Hepatocyte (in vitro differentiated cells): ENCODE data around the gene HBG1. TPM values are rescaled to one million over a fixed set of nuclear protein-coding genes. Genes with fewer than 3 reads are reported as not detected.

Experiments used
- DNase-seq: peaks from one replicate; pipeline ENCODE4 v3.0.0-alpha.2; 2016; ENCODE audit warnings: low spot score
- H2AFZ ChIP-seq: fragments of 200-600 bp; sonication (generic); 2 replicates; pipeline ENCODE4 v1.6.0; 2016; ENCODE audit warnings: antibody characterized with exemption, mild to moderate bottlenecking
- H3K27ac ChIP-seq: fragments of 200-600 bp; sonication (generic); 2 replicates; pipeline ENCODE4 v1.5.1; 2016; ENCODE audit warnings: mild to moderate bottlenecking
- H3K27me3 ChIP-seq: fragments of 200-600 bp; sonication (generic); 2 replicates; pipeline ENCODE4 v1.6.1; 2016
- H3K36me3 ChIP-seq: fragments of 200-600 bp; sonication (generic); replicated peaks from 2 replicates; pipeline ENCODE4 v1.5.1; 2016; ENCODE audit warnings: low read depth; ENCODE audit not compliant: insufficient read depth
- H3K4me1 ChIP-seq: fragments of 200-600 bp; sonication (generic); 2 replicates; pipeline ENCODE4 v1.5.1; 2016; ENCODE audit warnings: mild to moderate bottlenecking, moderate library complexity; ENCODE audit not compliant: insufficient read depth
- H3K4me2 ChIP-seq: fragments of 200-600 bp; sonication (generic); 2 replicates; pipeline ENCODE4 v1.6.0; 2016
- H3K4me3 ChIP-seq: fragments of 200-600 bp; sonication (generic); 2 replicates; pipeline ENCODE4 v1.5.1; 2016; ENCODE audit warnings: mild to moderate bottlenecking
- H3K79me2 ChIP-seq: fragments of 200-600 bp; sonication (generic); 2 replicates; pipeline ENCODE4 v1.6.0; 2017; ENCODE audit warnings: mild to moderate bottlenecking
- H3K9me2 ChIP-seq: fragments of 200-600 bp; sonication (generic); replicated peaks from 2 replicates; pipeline ENCODE4 v1.6.0; 2017; ENCODE audit warnings: mild to moderate bottlenecking; ENCODE audit not compliant: insufficient read depth
- H3K9me3 ChIP-seq: fragments of 200-600 bp; sonication (generic); 2 replicates; pipeline ENCODE4 v1.5.1; 2016; ENCODE audit warnings: low read depth, mild to moderate bottlenecking
- H4K20me1 ChIP-seq: fragments of 200-600 bp; sonication (generic); 2 replicates; pipeline ENCODE4 v1.6.0; 2016; ENCODE audit warnings: mild to moderate bottlenecking; ENCODE audit not compliant: insufficient read depth, poor library complexity, severe bottlenecking
- EZH2 ChIP-seq: fragments of 200-600 bp; sonication (generic); IDR thresholded peaks from 2 replicates; pipeline ENCODE4 v1.6.1; 2016; ENCODE audit warnings: antibody characterized with exemption, mild to moderate bottlenecking, borderline replicate concordance
- EZH2phosphoT487 ChIP-seq: fragments of 200-600 bp; sonication (generic); IDR thresholded peaks from one replicate; pipeline ENCODE4 v1.6.1; 2018; ENCODE audit warnings: antibody characterized with exemption, mild to moderate bottlenecking, low read depth, moderate library complexity; ENCODE audit not compliant: unreplicated experiment, severe bottlenecking
- WGBS: methylation state at CpG from one replicate; pipeline ENCODE4 v1.1.6; 2016; ENCODE audit warnings: low lambda C conversion rate; ENCODE audit errors: missing lambda C conversion rate; 5-methylcytosine and 5-hydroxymethylcytosine counted together
- polyA plus RNA-seq: library from polyadenylated mRNA; unstranded; fragments of >200 nt; fragmentation: Nextera tagmentation; extraction: Ambion mirVana; gene quantifications from 2 replicates; pipeline ENCODE4 v1.2.1, GENCODE V29; 2016
- total RNA-seq: library from RNA; depleted of rRNA; stranded (reverse); fragments of >200 nt; gene quantifications from 2 replicates; pipeline ENCODE4 v1.2.3, GENCODE V29; 2014
- TF ChIP-seq, protein P1 (sequence below): fragments of 200-600 bp; sonication (generic); IDR thresholded peaks from 2 replicates; pipeline ENCODE4 v1.5.1; 2016; ENCODE audit warnings: antibody characterized with exemption, mild to moderate bottlenecking; ENCODE audit not compliant: poor library complexity

Gene HBG1
- total and polyA plus RNA-seq, 2 experiments from 2014 or later: not detected

GRCh38 chr11:5232821-5233220 lies 16.8 kb downstream of the HBG1 start:
- Histone ChIP-seq H3K79me2 (no peaks in the 10 kb centered on the region), H3K4me2 (no peak overlapping the region), H3K36me3 (no peaks in the 10 kb centered on the region), H3K4me3 (no peak overlapping the region), H3K27me3 (no peaks in the 10 kb centered on the region), H3K27ac (no peak overlapping the region), H3K4me1 (no peaks in the 10 kb centered on the region), H4K20me1 (no peaks in the 10 kb centered on the region), H2AFZ (no peak overlapping the region), H3K9me2 (no peaks in the 10 kb centered on the region), H3K9me3 (no peaks in the 10 kb centered on the region)
- WGBS: 97% methylated on average over 2 of the region's 2 CpGs
- TF ChIP-seq, protein P1, sequence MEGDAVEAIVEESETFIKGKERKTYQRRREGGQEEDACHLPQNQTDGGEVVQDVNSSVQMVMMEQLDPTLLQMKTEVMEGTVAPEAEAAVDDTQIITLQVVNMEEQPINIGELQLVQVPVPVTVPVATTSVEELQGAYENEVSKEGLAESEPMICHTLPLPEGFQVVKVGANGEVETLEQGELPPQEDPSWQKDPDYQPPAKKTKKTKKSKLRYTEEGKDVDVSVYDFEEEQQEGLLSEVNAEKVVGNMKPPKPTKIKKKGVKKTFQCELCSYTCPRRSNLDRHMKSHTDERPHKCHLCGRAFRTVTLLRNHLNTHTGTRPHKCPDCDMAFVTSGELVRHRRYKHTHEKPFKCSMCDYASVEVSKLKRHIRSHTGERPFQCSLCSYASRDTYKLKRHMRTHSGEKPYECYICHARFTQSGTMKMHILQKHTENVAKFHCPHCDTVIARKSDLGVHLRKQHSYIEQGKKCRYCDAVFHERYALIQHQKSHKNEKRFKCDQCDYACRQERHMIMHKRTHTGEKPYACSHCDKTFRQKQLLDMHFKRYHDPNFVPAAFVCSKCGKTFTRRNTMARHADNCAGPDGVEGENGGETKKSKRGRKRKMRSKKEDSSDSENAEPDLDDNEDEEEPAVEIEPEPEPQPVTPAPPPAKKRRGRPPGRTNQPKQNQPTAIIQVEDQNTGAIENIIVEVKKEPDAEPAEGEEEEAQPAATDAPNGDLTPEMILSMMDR: no peak
- TF ChIP-seq EZH2 (no peak), EZH2phosphoT487 (no peak)
- DNase-seq: no peak

- no peak for DNase-seq
- WGBS: 79% methylated on average over 3 of the region's 3 CpGs
- TF ChIP-seq EZH2 (no peak), EZH2phosphoT487 (no peak)
- TF ChIP-seq, protein P1: no peak
- Histone ChIP-seq H3K4me3 (no peak overlapping the region), H3K36me3 (no peaks in the 10 kb centered on the region), H4K20me1 (no peaks in the 10 kb centered on the region), H3K27me3 (no peaks in the 10 kb centered on the region), H3K4me2 (no peak overlapping the region), H2AFZ (no peak overlapping the region), H3K27ac (no peak overlapping the region), H3K9me3 (no peaks in the 10 kb centered on the region), H3K4me1 (no peaks in the 10 kb centered on the region), H3K79me2 (no peaks in the 10 kb centered on the region), H3K9me2 (no peaks in the 10 kb centered on the region)
Observed at GRCh38 chr11:5232176-5232575, 17.5 kb downstream of the HBG1 start.

GRCh38 chr11:5231111-5231510 lies 18.5 kb downstream of the HBG1 start:
- H3K27me3 ChIP-seq: no peaks in the 10 kb centered on the region
- H3K4me2 ChIP-seq: no peak overlapping the region
- no peak overlapping the region for H2AFZ ChIP-seq
- no peaks in the 10 kb centered on the region for H3K9me2 ChIP-seq
- H3K4me1 ChIP-seq: no peaks in the 10 kb centered on the region
- no peak for DNase-seq
- no peaks in the 10 kb centered on the region for H3K79me2 ChIP-seq
- H3K4me3 ChIP-seq: no peak overlapping the region
- no peaks in the 10 kb centered on the region for H3K36me3 ChIP-seq
- no peaks in the 10 kb centered on the region for H4K20me1 ChIP-seq
- WGBS: 88% methylated on average over 2 of the region's 2 CpGs
- no peaks in the 10 kb centered on the region for H3K9me3 ChIP-seq
- no peak overlapping the region for H3K27ac ChIP-seq
- TF ChIP-seq EZH2 (no peak), EZH2phosphoT487 (no peak)
- TF ChIP-seq, protein P1: no peak

- Histone ChIP-seq H3K79me2 (no peaks in the 10 kb centered on the region), H3K9me3 (no peaks in the 10 kb centered on the region), H4K20me1 (no peaks in the 10 kb centered on the region), H3K27me3 (no peaks in the 10 kb centered on the region), H3K36me3 (no peaks in the 10 kb centered on the region), H2AFZ (no peak overlapping the region), H3K9me2 (no peaks in the 10 kb centered on the region), H3K27ac (no peak overlapping the region), H3K4me1 (no peaks in the 10 kb centered on the region), H3K4me3 (no peak overlapping the region), H3K4me2 (no peak overlapping the region)
- no peak for DNase-seq
- TF ChIP-seq EZH2phosphoT487: no peak
- TF ChIP-seq EZH2: no peak
- TF ChIP-seq, protein P1: no peak
- WGBS: 83% methylated on average over 1 of the region's 1 CpG
Observed at GRCh38 chr11:5230266-5230665, 19.4 kb downstream of the HBG1 start.
